ENCODE data around the gene ALX1.

DNA sequence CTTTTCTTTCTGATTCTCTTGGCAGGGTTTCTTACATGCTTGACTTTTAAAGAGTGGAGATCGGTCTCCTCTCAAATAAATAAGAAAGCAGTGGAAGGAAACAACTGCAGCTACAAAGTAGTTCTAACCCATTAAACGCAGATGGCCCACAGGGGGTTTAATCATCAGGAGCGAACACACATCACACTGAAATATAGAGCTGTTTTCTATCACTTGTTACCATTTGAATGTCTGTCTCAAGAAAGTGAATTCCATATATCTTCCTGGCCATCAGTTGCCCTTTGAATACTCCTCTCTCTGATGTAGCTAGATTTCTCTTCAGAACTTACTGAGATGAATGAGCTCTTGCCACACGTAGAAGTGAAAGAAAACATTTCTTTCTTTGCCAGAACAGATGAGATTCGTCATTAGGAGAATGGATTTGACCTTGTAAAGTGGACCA lies 29.1 kb downstream of the ALX1 start:
- TF ChIP-seq, protein P1, sequence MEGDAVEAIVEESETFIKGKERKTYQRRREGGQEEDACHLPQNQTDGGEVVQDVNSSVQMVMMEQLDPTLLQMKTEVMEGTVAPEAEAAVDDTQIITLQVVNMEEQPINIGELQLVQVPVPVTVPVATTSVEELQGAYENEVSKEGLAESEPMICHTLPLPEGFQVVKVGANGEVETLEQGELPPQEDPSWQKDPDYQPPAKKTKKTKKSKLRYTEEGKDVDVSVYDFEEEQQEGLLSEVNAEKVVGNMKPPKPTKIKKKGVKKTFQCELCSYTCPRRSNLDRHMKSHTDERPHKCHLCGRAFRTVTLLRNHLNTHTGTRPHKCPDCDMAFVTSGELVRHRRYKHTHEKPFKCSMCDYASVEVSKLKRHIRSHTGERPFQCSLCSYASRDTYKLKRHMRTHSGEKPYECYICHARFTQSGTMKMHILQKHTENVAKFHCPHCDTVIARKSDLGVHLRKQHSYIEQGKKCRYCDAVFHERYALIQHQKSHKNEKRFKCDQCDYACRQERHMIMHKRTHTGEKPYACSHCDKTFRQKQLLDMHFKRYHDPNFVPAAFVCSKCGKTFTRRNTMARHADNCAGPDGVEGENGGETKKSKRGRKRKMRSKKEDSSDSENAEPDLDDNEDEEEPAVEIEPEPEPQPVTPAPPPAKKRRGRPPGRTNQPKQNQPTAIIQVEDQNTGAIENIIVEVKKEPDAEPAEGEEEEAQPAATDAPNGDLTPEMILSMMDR (IDR thresholded peaks at IDR 0.05) = no peak
- TF ChIP-seq POLR2A (IDR thresholded peaks at IDR 0.05) = no peak

All from right lobe of liver (tissue), 4 donors.